Activated CD4-positive, alpha-beta T cell treated with anti-CD3 and anti-CD28 coated beads, Interleukin-2, amount 10 ng/mL, durations not matched to agents 24 days and 14 days (primary cell): Measurements from ENCODE around the gene SMAP1. TPM values are rescaled to one million over a fixed set of nuclear protein-coding genes. Genes with fewer than 3 reads are reported as not detected.

Experiments used
- DNase-seq: peaks from one replicate; pipeline ENCODE4 v3.0.0; 2022
- H3K27ac Mint-ChIP-seq: one replicate; pipeline ENCODE4 v1.8.0; 2022; ENCODE audit warnings: mild to moderate bottlenecking, mixed read lengths
- H3K27me3 Mint-ChIP-seq: one replicate; pipeline ENCODE4 v1.8.0; 2022; ENCODE audit warnings: mixed read lengths
- H3K36me3 Mint-ChIP-seq: one replicate; pipeline ENCODE4 v1.8.0; 2022; ENCODE audit warnings: low read depth, mild to moderate bottlenecking, mixed read lengths
- H3K4me1 Mint-ChIP-seq: one replicate; pipeline ENCODE4 v1.8.0; 2021; ENCODE audit warnings: mixed read lengths
- H3K4me3 Mint-ChIP-seq: one replicate; pipeline ENCODE4 v1.8.0; 2022; ENCODE audit warnings: mild to moderate bottlenecking, moderate library complexity, mixed read lengths
- H3K9me3 Mint-ChIP-seq: one replicate; pipeline ENCODE4 v1.8.0; 2021; ENCODE audit warnings: mixed read lengths
- intact Hi-C: fragments of 100-400 bp; cut with micrococcal nuclease; formaldehyde crosslinking; loops from one replicate; pipeline ENCODE4 v1.15.1; 2023
- total RNA-seq: library from RNA; stranded (reverse); gene quantifications from 2 replicates; pipeline ENCODE4 v1.2.3, GENCODE V29; 2022

Gene SMAP1
- total RNA-seq, 1 donor from 2014 or later = 23.2 TPM

DNA sequence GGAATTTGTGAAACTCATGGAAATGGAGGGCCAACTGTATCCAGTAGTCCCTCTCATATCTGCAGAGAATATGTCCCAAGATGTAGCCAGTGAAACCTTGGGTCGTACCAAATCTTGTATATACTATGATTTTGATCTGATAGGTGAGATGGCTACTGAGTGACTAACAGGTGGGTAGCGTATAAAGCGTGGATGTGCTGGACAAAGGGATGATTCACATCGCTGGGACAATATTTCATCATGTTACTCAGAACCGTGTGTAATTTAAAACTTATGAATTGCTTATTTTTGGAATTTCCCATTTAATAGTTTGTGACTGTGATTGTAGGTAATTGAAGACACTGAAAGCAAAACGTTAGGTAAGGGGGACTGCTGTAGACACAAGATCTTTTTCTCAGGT lies 144.1 kb downstream of the SMAP1 start:
- H3K9me3 Mint-ChIP-seq = no peaks in the 10 kb centered on the region
- no peak overlapping the region for H3K27ac Mint-ChIP-seq
- intact Hi-C loops = no loop called here
- H3K4me1 Mint-ChIP-seq = no peaks in the 10 kb centered on the region
- H3K27me3 Mint-ChIP-seq = no peaks in the 10 kb centered on the region
- H3K36me3 Mint-ChIP-seq = peaks cover 4% of the 10 kb centered on the region
- no peak for DNase-seq
- no peak overlapping the region for H3K4me3 Mint-ChIP-seq

- DNase-seq = no peak
- H3K27ac Mint-ChIP-seq = no peak overlapping the region
- H3K4me3 Mint-ChIP-seq = no peak overlapping the region
- intact Hi-C loops = no loop called here
- H3K27me3 Mint-ChIP-seq = no peaks in the 10 kb centered on the region
- peaks cover 4% of the 10 kb centered on the region for H3K36me3 Mint-ChIP-seq
- H3K9me3 Mint-ChIP-seq = no peaks in the 10 kb centered on the region
- no peaks in the 10 kb centered on the region for H3K4me1 Mint-ChIP-seq
These were observed 146.2 kb downstream of the SMAP1 start for GRCh38 chr6:70813885-70814284.

GRCh38 chr6:70819646-70820045 lies 152.0 kb downstream of the SMAP1 start:
- no peaks in the 10 kb centered on the region for H3K4me1 Mint-ChIP-seq
- intact Hi-C loops = no loop called here
- H3K9me3 Mint-ChIP-seq = peaks cover 7% of the 10 kb centered on the region
- H3K27me3 Mint-ChIP-seq = no peaks in the 10 kb centered on the region
- peaks cover 11% of the 10 kb centered on the region for H3K36me3 Mint-ChIP-seq
- no peak overlapping the region for H3K4me3 Mint-ChIP-seq
- H3K27ac Mint-ChIP-seq = no peak overlapping the region
- DNase-seq = no peak

GRCh38 chr6:70820778-70821177 lies 153.1 kb downstream of the SMAP1 start:
- Mint-ChIP-seq H3K4me3 (no peak overlapping the region), H3K9me3 (peaks cover 7% of the 10 kb centered on the region)
- intact Hi-C loops = no loop called here

GRCh38 chr6:70821751-70822150 lies 154.1 kb downstream of the SMAP1 start:
- intact Hi-C loops = no loop called here
- Mint-ChIP-seq H3K27me3 (no peaks in the 10 kb centered on the region), H3K4me3 (no peak overlapping the region), H3K36me3 (peaks cover 11% of the 10 kb centered on the region), H3K9me3 (peaks cover 7% of the 10 kb centered on the region), H3K27ac (no peak overlapping the region), H3K4me1 (no peaks in the 10 kb centered on the region)
- DNase-seq = no peak

More at GRCh38 chr6:70820778-70821177, 153.1 kb downstream of the SMAP1 start:
- no peaks in the 10 kb centered on the region for H3K4me1 Mint-ChIP-seq
- H3K36me3 Mint-ChIP-seq = peaks cover 11% of the 10 kb centered on the region
- H3K27ac Mint-ChIP-seq = no peak overlapping the region
- H3K27me3 Mint-ChIP-seq = no peaks in the 10 kb centered on the region
- DNase-seq = no peak

DNA sequence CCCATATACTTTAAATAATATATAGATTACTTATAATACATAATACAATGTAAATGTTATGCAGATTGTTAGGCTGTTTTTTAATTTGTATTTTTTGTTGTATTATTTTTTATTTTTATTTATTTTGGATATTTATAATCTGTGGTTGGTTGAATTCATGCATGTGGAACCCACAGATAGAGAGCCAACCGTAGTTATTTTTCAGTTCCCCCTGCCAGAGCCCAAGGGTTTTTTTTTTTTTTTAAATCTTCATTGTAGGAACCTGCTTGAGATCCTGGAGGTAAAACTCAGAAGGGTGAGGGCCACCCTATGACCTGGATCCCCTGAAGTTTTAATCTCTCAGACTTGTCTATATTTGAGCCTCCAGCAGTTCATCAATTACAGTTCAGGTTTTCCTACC lies 156.0 kb downstream of the SMAP1 start:
- Mint-ChIP-seq H3K27ac (no peak overlapping the region), H3K4me1 (peaks cover 2% of the 10 kb centered on the region), H3K4me3 (no peak overlapping the region), H3K27me3 (no peaks in the 10 kb centered on the region), H3K36me3 (peaks cover 12% of the 10 kb centered on the region), H3K9me3 (peaks cover 7% of the 10 kb centered on the region)
- intact Hi-C loops = no loop called here
- DNase-seq = no peak

- H3K27ac Mint-ChIP-seq = no peak overlapping the region
- H3K27me3 Mint-ChIP-seq = no peaks in the 10 kb centered on the region
- H3K36me3 Mint-ChIP-seq = peaks cover 12% of the 10 kb centered on the region
- peaks cover 3% of the 10 kb centered on the region for H3K9me3 Mint-ChIP-seq
- intact Hi-C loops = no loop called here
- H3K4me3 Mint-ChIP-seq = no peak overlapping the region
- no peak for DNase-seq
- H3K4me1 Mint-ChIP-seq = peaks cover 2% of the 10 kb centered on the region
These were observed 163.7 kb downstream of the SMAP1 start for GRCh38 chr6:70831427-70831826.

DNA sequence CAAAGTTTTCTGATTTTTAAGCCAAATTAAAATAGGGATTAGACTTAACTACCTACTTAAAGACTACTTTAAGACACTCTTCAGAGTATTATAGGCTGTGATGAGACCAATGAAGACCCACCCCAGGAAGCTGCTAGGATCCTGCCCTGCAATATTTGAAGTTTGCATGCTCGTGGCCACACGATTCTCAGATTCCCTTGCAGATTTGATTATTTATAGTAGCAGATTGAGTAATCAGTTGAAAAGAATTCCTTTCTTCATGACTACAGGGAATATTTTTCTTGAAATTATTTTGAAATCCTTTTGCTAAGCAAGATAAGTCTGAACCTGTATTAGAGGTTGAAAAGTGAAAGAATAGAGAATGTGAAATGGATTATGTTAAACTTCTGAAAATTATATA lies 166.8 kb downstream of the SMAP1 start:
- Mint-ChIP-seq H3K4me1 (peaks cover 5% of the 10 kb centered on the region), H3K4me3 (no peak overlapping the region), H3K36me3 (peaks cover 16% of the 10 kb centered on the region), H3K9me3 (peaks cover 3% of the 10 kb centered on the region), H3K27ac (no peak overlapping the region), H3K27me3 (no peaks in the 10 kb centered on the region)
- intact Hi-C loops = no loop called here
- no peak for DNase-seq

- peaks cover 7% of the 10 kb centered on the region for H3K36me3 Mint-ChIP-seq
- DNase-seq = no peak
- no peaks in the 10 kb centered on the region for H3K27me3 Mint-ChIP-seq
- H3K9me3 Mint-ChIP-seq = no peaks in the 10 kb centered on the region
- intact Hi-C loops = no loop called here
- peaks cover 5% of the 10 kb centered on the region for H3K4me1 Mint-ChIP-seq
- H3K27ac Mint-ChIP-seq = no peak overlapping the region
- no peak overlapping the region for H3K4me3 Mint-ChIP-seq
These were observed 171.2 kb downstream of the SMAP1 start for GRCh38 chr6:70838907-70839285.

- Mint-ChIP-seq H3K36me3 (peaks cover 7% of the 10 kb centered on the region), H3K4me1 (peaks cover 5% of the 10 kb centered on the region), H3K27ac (no peak overlapping the region), H3K9me3 (no peaks in the 10 kb centered on the region), H3K4me3 (no peak overlapping the region), H3K27me3 (no peaks in the 10 kb centered on the region)
- no peak for DNase-seq
- intact Hi-C loops = no loop called here
These were observed 171.9 kb downstream of the SMAP1 start for GRCh38 chr6:70839286-70840266.

DNA sequence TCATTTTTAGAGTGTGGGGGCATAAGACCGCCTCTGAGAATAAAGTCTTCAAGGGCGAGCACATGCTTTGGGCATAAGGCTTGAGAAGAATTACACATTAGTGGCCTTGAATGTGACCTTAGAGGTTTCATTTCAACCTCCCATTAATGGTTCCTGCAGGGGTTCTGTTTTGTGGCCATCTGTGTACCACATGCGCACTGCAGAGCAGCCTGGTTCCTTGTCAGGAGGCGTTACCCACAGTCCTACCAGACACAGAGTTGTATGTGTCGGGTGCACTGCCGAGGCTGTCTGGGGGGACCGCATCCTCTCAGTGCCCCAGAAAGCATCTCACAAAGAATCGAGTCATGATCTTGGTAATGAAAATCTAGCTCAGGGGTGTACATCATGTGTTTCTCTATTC lies 173.4 kb downstream of the SMAP1 start:
- Mint-ChIP-seq H3K4me1 (peaks cover 5% of the 10 kb centered on the region), H3K27ac (no peak overlapping the region), H3K9me3 (no peaks in the 10 kb centered on the region), H3K36me3 (peaks cover 12% of the 10 kb centered on the region), H3K27me3 (no peaks in the 10 kb centered on the region), H3K4me3 (no peak overlapping the region)
- no peak for DNase-seq
- intact Hi-C loops = no loop called here

DNA sequence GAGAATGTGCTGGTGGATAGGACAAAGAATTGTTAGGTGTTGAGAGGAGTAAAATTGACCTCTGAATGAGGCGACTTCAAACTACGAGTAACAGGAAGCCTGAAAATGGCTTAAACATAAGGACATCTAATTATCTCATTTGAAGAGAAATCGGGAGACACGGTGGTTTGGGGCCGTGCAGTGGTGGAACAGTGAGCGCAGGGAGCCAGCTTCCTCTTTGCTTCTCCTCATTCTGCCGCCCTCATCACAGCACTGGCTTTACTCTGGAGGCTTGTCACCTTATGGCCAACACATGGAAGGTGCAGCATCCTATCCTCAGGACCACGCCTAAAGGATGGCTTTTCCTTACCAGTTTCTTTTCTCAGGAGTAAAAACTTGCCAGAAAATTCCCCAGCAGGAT lies 174.9 kb downstream of the SMAP1 start:
- Mint-ChIP-seq H3K27me3 (no peaks in the 10 kb centered on the region), H3K36me3 (peaks cover 17% of the 10 kb centered on the region), H3K4me1 (peaks cover 5% of the 10 kb centered on the region), H3K4me3 (no peak overlapping the region), H3K9me3 (no peaks in the 10 kb centered on the region), H3K27ac (no peak overlapping the region)
- intact Hi-C loops = no loop called here
- no peak for DNase-seq

DNA sequence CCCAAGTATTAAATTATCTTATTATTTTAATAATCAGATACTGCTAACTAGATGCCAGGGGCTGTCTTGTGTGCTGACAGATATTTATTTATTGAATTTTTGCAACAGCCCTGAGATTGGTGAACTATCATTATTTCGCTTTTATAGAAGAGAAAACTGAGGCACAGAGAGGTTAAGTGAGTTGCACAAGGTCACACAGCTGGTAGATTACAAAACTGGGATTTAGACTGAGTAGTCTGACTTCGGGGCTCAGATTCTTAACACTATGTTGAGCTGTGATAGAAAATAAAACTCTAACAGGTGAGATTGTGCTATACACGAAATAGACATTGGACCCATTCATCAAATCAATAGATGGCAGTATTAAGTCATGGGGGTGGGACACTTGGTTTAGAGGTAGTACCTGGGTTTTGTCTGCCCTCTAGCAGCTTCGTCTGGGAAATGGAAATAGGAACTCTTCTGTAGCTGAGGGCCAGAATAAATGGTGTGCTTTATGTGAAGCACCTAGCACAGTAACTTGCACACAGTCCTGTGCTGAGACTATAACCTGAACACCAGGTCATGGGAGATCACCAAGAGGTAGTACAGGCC lies 175.7 kb downstream of the SMAP1 start:
- H3K27me3 Mint-ChIP-seq = no peaks in the 10 kb centered on the region
- H3K9me3 Mint-ChIP-seq = no peaks in the 10 kb centered on the region
- H3K36me3 Mint-ChIP-seq = peaks cover 17% of the 10 kb centered on the region
- peaks cover 5% of the 10 kb centered on the region for H3K4me1 Mint-ChIP-seq
- intact Hi-C loops = no loop called here
- H3K4me3 Mint-ChIP-seq = no peak overlapping the region
- no peak for DNase-seq
- no peak overlapping the region for H3K27ac Mint-ChIP-seq

GRCh38 chr6:70844301-70844700 lies 176.6 kb downstream of the SMAP1 start:
- intact Hi-C loops = no loop called here
- Mint-ChIP-seq H3K27ac (no peak overlapping the region), H3K4me3 (no peak overlapping the region)

More at GRCh38 chr6:70844301-70844700, 176.6 kb downstream of the SMAP1 start:
- Mint-ChIP-seq H3K9me3 (no peaks in the 10 kb centered on the region), H3K36me3 (peaks cover 13% of the 10 kb centered on the region), H3K27me3 (no peaks in the 10 kb centered on the region), H3K4me1 (peaks cover 2% of the 10 kb centered on the region)
- DNase-seq = no peak
